LHCN-M2 (cell line): Measurements from ENCODE around the gene PCDHGB2. TPM values are rescaled to one million over a fixed set of nuclear protein-coding genes. Genes with fewer than 3 reads are reported as not detected.
"Not testable (repeated sequence)": the region's sequence is repeated elsewhere in the genome, so short reads cannot be mapped to it uniquely, and the experiment has no call there.

Source experiments
- DNase-seq: peaks from one replicate; pipeline ENCODE4 v3.0.0-alpha.2; 2012; ENCODE audit warnings: low read depth
- total RNA-seq: library from RNA; depleted of rRNA; stranded (reverse); fragments of >200 nt; gene quantifications from 2 replicates; pipeline ENCODE4 v1.2.3, GENCODE V29; 2014

The PCDHGB2 gene
- total RNA-seq, 1 experiment from 2014 or later = 12.5 TPM

GRCh38 chr5:141384471-141385267 lies 24.9 kb downstream of the PCDHGB2 start:
- no peak for DNase-seq

GRCh38 chr5:141387557-141388311 lies 27.9 kb downstream of the PCDHGB2 start, which contains the start of gene PCDHGB4:
TSS of gene PCDHGB4 (plus strand) at chr5:141387698. CDS start at chr5:141387885, 187 bp downstream.
- not testable (repeated sequence) for DNase-seq

- DNase-seq = no peak
Observed at GRCh38 chr5:141388661-141389060, 28.9 kb downstream of the PCDHGB2 start.

- no peak for DNase-seq
Observed at GRCh38 chr5:141389153-141390042, 29.6 kb downstream of the PCDHGB2 start.

- DNase-seq = peak; percentile 20
Observed at GRCh38 chr5:141392429-141393198, 32.8 kb downstream of the PCDHGB2 start, which contains the start of gene PCDHGA8. TSS of gene PCDHGA8 (plus strand) at chr5:141392633. CDS start at chr5:141392814, 181 bp downstream.

- DNase-seq = no peak
Observed at GRCh38 chr5:141393267-141393666, 33.5 kb downstream of the PCDHGB2 start.

GRCh38 chr5:141394401-141395187 lies 34.8 kb downstream of the PCDHGB2 start:
- not testable (repeated sequence) for DNase-seq

- DNase-seq = not testable (repeated sequence)
Observed at GRCh38 chr5:141397756-141398551, 38.2 kb downstream of the PCDHGB2 start, which contains the start of gene PCDHGB5. TSS of gene PCDHGB5 (plus strand) at chr5:141397947. CDS start at chr5:141398128, 181 bp downstream.

GRCh38 chr5:141398608-141399007 lies 38.8 kb downstream of the PCDHGB2 start:
- DNase-seq = no peak

- no peak for DNase-seq
Observed at GRCh38 chr5:141399555-141400258, 39.9 kb downstream of the PCDHGB2 start.

- DNase-seq = no peak
Observed at GRCh38 chr5:141402553-141403243, 42.9 kb downstream of the PCDHGB2 start, which contains the start of gene PCDHGA9. TSS of gene PCDHGA9 (plus strand) at chr5:141402778. CDS start at chr5:141402953, 175 bp downstream.

GRCh38 chr5:141403387-141403786 lies 43.6 kb downstream of the PCDHGB2 start:
- no peak for DNase-seq

GRCh38 chr5:141407790-141408505 lies 48.2 kb downstream of the PCDHGB2 start, which contains the start of gene PCDHGB6:
TSS of gene PCDHGB6 (plus strand) at chr5:141408021. CDS start at chr5:141408203, 182 bp downstream.
- DNase-seq = not testable (repeated sequence)

- DNase-seq = no peak
Observed at GRCh38 chr5:141409598-141410306, 50.0 kb downstream of the PCDHGB2 start.

GRCh38 chr5:141411575-141411974 lies 51.8 kb downstream of the PCDHGB2 start:
- no peak for DNase-seq
